Trophoblast cell (in vitro differentiated cells and primary cell): ENCODE data around the gene EML6.

ENCODE experiments used
- DNase-seq, 2 donors: peaks; one replicate each; pipeline ENCODE4 v3.0.0-alpha.2; 2016
- H2AFZ ChIP-seq: 2 replicates; pipeline ENCODE4 v1.6.1; 2013; ENCODE audit warnings: low read length, moderate library complexity, mild to moderate bottlenecking; ENCODE audit not compliant: insufficient read depth, poor library complexity
- H2AK5ac ChIP-seq: 2 replicates; pipeline ENCODE4 v1.6.1; 2013; ENCODE audit warnings: mild to moderate bottlenecking, low read length
- H2BK120ac ChIP-seq: 2 replicates; pipeline ENCODE4 v1.6.1; 2013; ENCODE audit warnings: low read length, mild to moderate bottlenecking, moderate library complexity; ENCODE audit not compliant: insufficient read depth, poor library complexity
- H2BK12ac ChIP-seq: 2 replicates; pipeline ENCODE4 v1.6.1; 2013; ENCODE audit warnings: mild to moderate bottlenecking, low read length, moderate library complexity
- H2BK5ac ChIP-seq: 2 replicates; pipeline ENCODE4 v1.6.1; 2013; ENCODE audit warnings: low read length, low read depth, moderate library complexity, mild to moderate bottlenecking; ENCODE audit not compliant: poor library complexity
- H3K14ac ChIP-seq: 2 replicates; pipeline ENCODE4 v1.6.1; 2013; ENCODE audit warnings: mild to moderate bottlenecking, low read length
- H3K18ac ChIP-seq: 2 replicates; pipeline ENCODE4 v1.6.1; 2013; ENCODE audit warnings: mild to moderate bottlenecking, low read length
- H3K23ac ChIP-seq: 2 replicates; pipeline ENCODE4 v1.6.1; 2013; ENCODE audit warnings: low read length
- H3K27ac ChIP-seq: 2 replicates; pipeline ENCODE4 v1.5.1; 2013; ENCODE audit warnings: low read depth, mild to moderate bottlenecking, inconsistent platforms, low read length, moderate library complexity
- H3K27me3 ChIP-seq: 2 replicates; pipeline ENCODE4 v1.6.1; 2013; ENCODE audit warnings: inconsistent platforms, mild to moderate bottlenecking, low read length, moderate library complexity; ENCODE audit not compliant: insufficient read depth
- H3K36me3 ChIP-seq, 2 experiments: 1 replicate in 1 of 2; 2 replicates in 1 of 2; pipeline ENCODE4 v1.6.1; 2013; ENCODE audit warnings: low read length in 2 of 2, mild to moderate bottlenecking in 2 of 2, moderate library complexity in 1 of 2; ENCODE audit not compliant: insufficient read depth in 2 of 2, control insufficient read depth in 1 of 2
- H3K4ac ChIP-seq: 2 replicates; pipeline ENCODE4 v1.6.1; 2013; ENCODE audit warnings: low read depth, mild to moderate bottlenecking, low read length, moderate library complexity
- H3K4me1 ChIP-seq, 2 experiments: 1 replicate in 1 of 2; 2 replicates in 1 of 2; pipeline ENCODE4 v1.6.1; 2013; ENCODE audit warnings: low read length in 2 of 2, mild to moderate bottlenecking in 2 of 2, moderate library complexity in 1 of 2; ENCODE audit not compliant: insufficient read depth in 2 of 2, control insufficient read depth in 1 of 2
- H3K4me2 ChIP-seq: 2 replicates; pipeline ENCODE4 v1.6.1; 2013; ENCODE audit warnings: inconsistent platforms, mild to moderate bottlenecking, low read length, moderate library complexity
- H3K4me3 ChIP-seq: 2 replicates; pipeline ENCODE4 v1.5.1; 2013; ENCODE audit warnings: mild to moderate bottlenecking, low read depth, low read length, inconsistent platforms
- H3K79me1 ChIP-seq: one replicate; pipeline ENCODE4 v1.6.1; 2013; ENCODE audit warnings: low read length
- H3K79me2 ChIP-seq: 2 replicates; pipeline ENCODE4 v1.6.1; 2013; ENCODE audit warnings: low read length, mild to moderate bottlenecking; ENCODE audit not compliant: control insufficient read depth, insufficient read depth, poor library complexity
- H3K9ac ChIP-seq: 2 replicates; pipeline ENCODE4 v1.6.1; 2013; ENCODE audit warnings: mild to moderate bottlenecking, low read length
- H3K9me3 ChIP-seq: 2 replicates; pipeline ENCODE4 v1.6.1; 2013; ENCODE audit warnings: low read depth, mild to moderate bottlenecking, control low read depth, inconsistent platforms, low read length; ENCODE audit not compliant: insufficient read depth
- H4K12ac ChIP-seq: 2 replicates; pipeline ENCODE4 v1.6.1; 2013; ENCODE audit warnings: low read depth, mild to moderate bottlenecking, low read length, moderate library complexity
- H4K8ac ChIP-seq: 2 replicates; pipeline ENCODE4 v1.6.1; 2013; ENCODE audit warnings: low read depth, mild to moderate bottlenecking, low read length, moderate library complexity
- H4K91ac ChIP-seq: one replicate; pipeline ENCODE4 v1.6.1; 2013; ENCODE audit warnings: low read depth, mild to moderate bottlenecking, low read length, moderate library complexity
- WGBS: extraction: QIAGEN DNeasy Blood & Tissue Kit; methylation state at CpG from one replicate; pipeline ENCODE4 v1.1.7; 2013; ENCODE audit warnings: missing lambda C conversion rate; ENCODE audit not compliant: insufficient read length, insufficient coverage; ENCODE audit errors: extremely low coverage; 5-methylcytosine and 5-hydroxymethylcytosine counted together

EML6 gene

GRCh38 chr2:54960164-54960563, 236.7 kb downstream of the EML6 start:
- no peak for DNase-seq
- Histone ChIP-seq H3K79me1 (no peaks in the 10 kb centered on the region), H3K23ac (no peak overlapping the region), H3K27ac (no peak overlapping the region), H3K36me3 (no peaks in the 10 kb centered on the region), H2BK120ac (no peak overlapping the region), H2BK5ac (no peak overlapping the region), H2AFZ (no peak overlapping the region), H2AK5ac (no peak overlapping the region), H3K27me3 (no peaks in the 10 kb centered on the region), H3K14ac (no peak overlapping the region), H3K4me1 (no peaks in the 10 kb centered on the region), H3K9ac (no peak overlapping the region), H3K4me2 (no peak overlapping the region), H4K12ac (no peak overlapping the region), H3K4me3 (no peak overlapping the region), H3K9me3 (no peaks in the 10 kb centered on the region), H4K91ac (no peak overlapping the region), H2BK12ac (no peak overlapping the region), H3K4ac (no peak overlapping the region), H4K8ac (no peak overlapping the region), H3K79me2 (no peaks in the 10 kb centered on the region), H3K18ac (no peak overlapping the region)
- no CpG with 5 or more reads among the region's 7 CpGs for WGBS

GRCh38 chr2:54962511-54962910, 239.0 kb downstream of the EML6 start:
- Histone ChIP-seq H3K23ac (no peak overlapping the region), H3K79me2 (no peaks in the 10 kb centered on the region), H2BK5ac (no peak overlapping the region), H4K91ac (no peak overlapping the region), H2AK5ac (no peak overlapping the region), H3K79me1 (no peaks in the 10 kb centered on the region), H3K18ac (no peak overlapping the region), H3K27me3 (no peaks in the 10 kb centered on the region), H3K9me3 (no peaks in the 10 kb centered on the region), H3K4me3 (no peak overlapping the region), H2BK12ac (no peak overlapping the region), H3K27ac (no peak overlapping the region), H3K4me1 (peaks cover 0 to 9% of the 10 kb centered on the region in 2 experiments), H3K14ac (no peak overlapping the region), H2AFZ (no peak overlapping the region), H3K4me2 (no peak overlapping the region), H2BK120ac (no peak overlapping the region), H4K8ac (no peak overlapping the region), H3K4ac (no peak overlapping the region), H3K36me3 (no peaks in the 10 kb centered on the region), H3K9ac (no peak overlapping the region), H4K12ac (no peak overlapping the region)
- no peak for DNase-seq
- no CpG with 5 or more reads among the region's 13 CpGs for WGBS

- no peak overlapping the region for H2AK5ac ChIP-seq
- peaks cover 0 to 9% of the 10 kb centered on the region in 2 experiments for H3K4me1 ChIP-seq
- no peak overlapping the region for H2BK12ac ChIP-seq
- H3K36me3 ChIP-seq: peaks cover 0 to 4% of the 10 kb centered on the region in 2 experiments
- no peaks in the 10 kb centered on the region for H3K27me3 ChIP-seq
- H3K4me3 ChIP-seq: no peak overlapping the region
- H2AFZ ChIP-seq: no peak overlapping the region
- no peak overlapping the region for H3K18ac ChIP-seq
- no peak overlapping the region for H3K9ac ChIP-seq
- H3K4me2 ChIP-seq: no peak overlapping the region
- H3K79me1 ChIP-seq: no peaks in the 10 kb centered on the region
- no peaks in the 10 kb centered on the region for H3K79me2 ChIP-seq
- WGBS: no CpG with 5 or more reads among the region's 3 CpGs
- no peak overlapping the region for H2BK120ac ChIP-seq
- no peaks in the 10 kb centered on the region for H3K9me3 ChIP-seq
- H3K4ac ChIP-seq: no peak overlapping the region
- no peak overlapping the region for H3K23ac ChIP-seq
- no peak for DNase-seq
- no peak overlapping the region for H2BK5ac ChIP-seq
- H3K14ac ChIP-seq: no peak overlapping the region
- H4K91ac ChIP-seq: no peak overlapping the region
- H3K27ac ChIP-seq: no peak overlapping the region
- H4K8ac ChIP-seq: no peak overlapping the region
- no peak overlapping the region for H4K12ac ChIP-seq
Observed at GRCh38 chr2:54962935-54963440, 239.5 kb downstream of the EML6 start.

- no peaks in the 10 kb centered on the region for H3K79me1 ChIP-seq
- peaks cover 0 to 9% of the 10 kb centered on the region in 2 experiments for H3K4me1 ChIP-seq
- no peak overlapping the region for H2AFZ ChIP-seq
- H2BK5ac ChIP-seq: no peak overlapping the region
- H3K14ac ChIP-seq: no peak overlapping the region
- H3K4me3 ChIP-seq: no peak overlapping the region
- DNase-seq: no peak
- no peak overlapping the region for H2BK12ac ChIP-seq
- no peak overlapping the region for H2AK5ac ChIP-seq
- no peak overlapping the region for H3K4ac ChIP-seq
- no peak overlapping the region for H4K8ac ChIP-seq
- H3K18ac ChIP-seq: no peak overlapping the region
- peaks cover under 1 to 8% of the 10 kb centered on the region in 2 experiments for H3K36me3 ChIP-seq
- H4K12ac ChIP-seq: no peak overlapping the region
- H2BK120ac ChIP-seq: no peak overlapping the region
- H4K91ac ChIP-seq: no peak overlapping the region
- no peak overlapping the region for H3K27ac ChIP-seq
- H3K9me3 ChIP-seq: no peaks in the 10 kb centered on the region
- no peak overlapping the region for H3K4me2 ChIP-seq
- H3K79me2 ChIP-seq: no peaks in the 10 kb centered on the region
- no peak overlapping the region for H3K23ac ChIP-seq
- no peaks in the 10 kb centered on the region for H3K27me3 ChIP-seq
- no CpG with 5 or more reads among the region's 2 CpGs for WGBS
- no peak overlapping the region for H3K9ac ChIP-seq
Observed at GRCh38 chr2:54963476-54963875, 240.0 kb downstream of the EML6 start.
